Ishikawa (cell line): ENCODE data around the gene GDF9.

Experiments
- CEBPB ChIP-seq: IDR thresholded peaks from 2 replicates; pipeline ENCODE4 v1.6.1; 2012
- CREB1 ChIP-seq: IDR thresholded peaks from 2 replicates; pipeline ENCODE4 v1.6.1; 2012; ENCODE audit warnings: low read depth
- EGR1 ChIP-seq: IDR thresholded peaks from 2 replicates; pipeline ENCODE4 v1.6.1; 2012
- EP300 ChIP-seq: IDR thresholded peaks from 2 replicates; pipeline ENCODE4 v1.6.1; 2012; ENCODE audit warnings: borderline replicate concordance
- FOXM1 ChIP-seq: IDR thresholded peaks from 2 replicates; pipeline ENCODE4 v1.6.1; 2012; ENCODE audit warnings: low read depth, borderline replicate concordance
- MAX ChIP-seq: IDR thresholded peaks from 2 replicates; pipeline ENCODE4 v1.6.1; 2012
- NFIC ChIP-seq: IDR thresholded peaks from 2 replicates; pipeline ENCODE4 v1.6.1; 2012
- RAD21 ChIP-seq: IDR thresholded peaks from 2 replicates; pipeline ENCODE4 v1.6.1; 2012; ENCODE audit warnings: low read depth
- REST ChIP-seq: IDR thresholded peaks from 2 replicates; pipeline ENCODE4 v1.6.1; 2012; ENCODE audit warnings: low read depth, mild to moderate bottlenecking
- TAF1 ChIP-seq: IDR thresholded peaks from 2 replicates; pipeline ENCODE4 v1.6.1; 2012; ENCODE audit warnings: low read depth, mild to moderate bottlenecking
- TCF12 ChIP-seq: IDR thresholded peaks from 2 replicates; pipeline ENCODE4 v1.6.1; 2012; ENCODE audit warnings: low read depth
- TEAD4 ChIP-seq: IDR thresholded peaks from 2 replicates; pipeline ENCODE4 v1.6.1; 2012
- USF1 ChIP-seq: IDR thresholded peaks from 2 replicates; pipeline ENCODE4 v1.6.1; 2012
- YY1 ChIP-seq: IDR thresholded peaks from 2 replicates; pipeline ENCODE4 v1.6.1; 2012; ENCODE audit warnings: low read depth
- ZBTB7A ChIP-seq: IDR thresholded peaks from 2 replicates; pipeline ENCODE4 v1.6.1; 2012; ENCODE audit warnings: low read depth

The GDF9 gene

GRCh38 chr5:132839426-132840301, 26.6 kb downstream of the GDF9 start:
- TF ChIP-seq TAF1, result no peak
- no peak for TF ChIP-seq CREB1
- TF ChIP-seq CEBPB, result no peak
- TF ChIP-seq USF1, result no peak
- no peak for TF ChIP-seq RAD21
- TF ChIP-seq NFIC, result no peak
- TF ChIP-seq MAX, result no peak
- TF ChIP-seq TCF12, result no peak
- no peak for TF ChIP-seq TEAD4
- TF ChIP-seq YY1, result no peak
- no peak for TF ChIP-seq REST
- TF ChIP-seq ZBTB7A, result no peak
- TF ChIP-seq EP300, result no peak

- TF ChIP-seq REST, result no peak
- TF ChIP-seq YY1, result no peak
- TF ChIP-seq USF1, result no peak
- no peak for TF ChIP-seq TAF1
- no peak for TF ChIP-seq EP300
These were observed 27.6 kb downstream of the GDF9 start for GRCh38 chr5:132838516-132839282.

- no peak for TF ChIP-seq USF1
- no peak for TF ChIP-seq TCF12
- TF ChIP-seq TAF1, result no peak
- no peak for TF ChIP-seq TEAD4
- no peak for TF ChIP-seq MAX
- TF ChIP-seq CEBPB, result no peak
- TF ChIP-seq RAD21, result no peak
- no peak for TF ChIP-seq YY1
- TF ChIP-seq ZBTB7A, result no peak
- no peak for TF ChIP-seq CREB1
- TF ChIP-seq EP300, result no peak
These were observed 28.4 kb downstream of the GDF9 start for GRCh38 chr5:132837868-132838267.

GRCh38 chr5:132836852-132837251, 29.4 kb downstream of the GDF9 start:
- TF ChIP-seq REST (no peak), TCF12 (no peak), CREB1 (no peak), EP300 (no peak), YY1 (no peak), NFIC (no peak), FOXM1 (no peak), ZBTB7A (no peak), EGR1 (no peak)
